Transverse colon (tissue), 4 donors: Measurements from ENCODE around the gene GLIS1.

Experiments used
- EP300 ChIP-seq: sonication (generic); formaldehyde crosslinking; IDR thresholded peaks from one replicate; pipeline ENCODE4 v1.6.1; 2017; ENCODE audit warnings: antibody characterized with exemption, low read depth
- POLR2A ChIP-seq: fragments of 450-650 bp; IDR thresholded peaks from one replicate; pipeline ENCODE4 v1.6.1; 2016; ENCODE audit warnings: antibody characterized with exemption, mild to moderate bottlenecking, moderate library complexity
- POLR2AphosphoS5 ChIP-seq, 3 donors: sonication (generic); formaldehyde crosslinking; IDR thresholded peaks; one replicate each; pipeline ENCODE4 v1.6.1; 2016; ENCODE audit warnings: antibody characterized with exemption in 3 of 3
- TF ChIP-seq, protein P1 (sequence below), 5 experiments: fragments of 200-600 bp in 3 of 5; fragments of 450-650 bp in 2 of 5; sonication (generic) in 3 of 5; IDR thresholded peaks; 1 replicate in 2 of 5; 2 replicates in 3 of 5; pipeline ENCODE4 v1.5.1; 2016 to 2017; ENCODE audit warnings: antibody characterized with exemption in 5 of 5, inconsistent platforms in 3 of 5, mild to moderate bottlenecking in 2 of 5, moderate library complexity in 1 of 5

DNA sequence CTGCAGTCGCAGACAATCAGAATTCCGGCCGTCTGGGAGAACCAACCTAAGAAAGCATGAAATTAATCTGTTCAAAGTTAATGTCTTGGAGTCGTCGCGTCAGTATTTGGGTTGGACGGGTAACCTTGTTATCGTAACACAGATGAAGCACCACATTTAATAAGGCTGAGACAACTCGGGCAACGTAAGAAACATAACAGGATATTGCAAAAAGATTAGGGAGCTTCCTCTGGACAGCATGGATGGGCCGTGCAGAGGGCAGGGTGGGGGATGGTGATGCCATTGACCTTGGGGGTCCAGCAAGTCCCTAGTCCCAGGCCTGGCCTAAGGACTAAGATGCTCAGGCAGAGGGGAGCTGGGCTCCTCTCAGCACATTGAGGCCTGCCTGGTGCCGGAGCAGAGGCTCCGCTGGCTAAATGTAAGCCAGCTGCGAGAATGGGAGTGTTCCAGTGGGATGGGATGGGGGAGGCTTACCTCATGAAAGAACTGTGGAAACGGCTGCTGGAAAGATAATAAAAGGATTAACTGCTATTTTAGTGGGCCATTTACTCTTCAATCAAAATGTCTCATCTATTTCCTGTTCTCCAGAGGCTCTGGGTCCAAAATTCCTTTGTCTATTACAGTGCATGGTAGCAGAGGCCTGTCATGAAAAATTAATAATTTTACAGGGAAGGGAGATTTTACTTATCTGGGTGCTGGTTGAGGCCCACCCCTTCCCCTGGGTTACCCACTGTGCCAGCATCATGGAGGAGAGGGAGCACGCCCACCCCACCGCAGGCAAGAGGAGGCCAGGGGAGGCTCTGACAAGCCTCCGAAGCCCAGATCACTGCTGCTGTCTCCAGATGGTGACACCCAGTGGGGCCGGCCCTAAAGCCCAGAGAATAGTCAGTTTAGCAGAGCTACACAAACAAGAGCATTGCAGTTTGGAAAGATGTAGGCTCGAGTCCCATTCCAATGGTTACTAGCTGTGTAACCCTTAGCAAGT is 148.1 kb downstream of the GLIS1 start:
- no peak for TF ChIP-seq POLR2AphosphoS5 (IDR thresholded peaks at IDR 0.05)
- TF ChIP-seq, protein P1, sequence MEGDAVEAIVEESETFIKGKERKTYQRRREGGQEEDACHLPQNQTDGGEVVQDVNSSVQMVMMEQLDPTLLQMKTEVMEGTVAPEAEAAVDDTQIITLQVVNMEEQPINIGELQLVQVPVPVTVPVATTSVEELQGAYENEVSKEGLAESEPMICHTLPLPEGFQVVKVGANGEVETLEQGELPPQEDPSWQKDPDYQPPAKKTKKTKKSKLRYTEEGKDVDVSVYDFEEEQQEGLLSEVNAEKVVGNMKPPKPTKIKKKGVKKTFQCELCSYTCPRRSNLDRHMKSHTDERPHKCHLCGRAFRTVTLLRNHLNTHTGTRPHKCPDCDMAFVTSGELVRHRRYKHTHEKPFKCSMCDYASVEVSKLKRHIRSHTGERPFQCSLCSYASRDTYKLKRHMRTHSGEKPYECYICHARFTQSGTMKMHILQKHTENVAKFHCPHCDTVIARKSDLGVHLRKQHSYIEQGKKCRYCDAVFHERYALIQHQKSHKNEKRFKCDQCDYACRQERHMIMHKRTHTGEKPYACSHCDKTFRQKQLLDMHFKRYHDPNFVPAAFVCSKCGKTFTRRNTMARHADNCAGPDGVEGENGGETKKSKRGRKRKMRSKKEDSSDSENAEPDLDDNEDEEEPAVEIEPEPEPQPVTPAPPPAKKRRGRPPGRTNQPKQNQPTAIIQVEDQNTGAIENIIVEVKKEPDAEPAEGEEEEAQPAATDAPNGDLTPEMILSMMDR (IDR thresholded peaks at IDR 0.05) = no peak
- TF ChIP-seq POLR2A = no peak
- no peak for TF ChIP-seq EP300
